ENCODE results near the gene NAALADL1.
"Not testable (repeated sequence)": the region's sequence is repeated elsewhere in the genome, so short reads cannot be mapped to it uniquely, and the experiment has no call there.

NAALADL1 gene

DNA sequence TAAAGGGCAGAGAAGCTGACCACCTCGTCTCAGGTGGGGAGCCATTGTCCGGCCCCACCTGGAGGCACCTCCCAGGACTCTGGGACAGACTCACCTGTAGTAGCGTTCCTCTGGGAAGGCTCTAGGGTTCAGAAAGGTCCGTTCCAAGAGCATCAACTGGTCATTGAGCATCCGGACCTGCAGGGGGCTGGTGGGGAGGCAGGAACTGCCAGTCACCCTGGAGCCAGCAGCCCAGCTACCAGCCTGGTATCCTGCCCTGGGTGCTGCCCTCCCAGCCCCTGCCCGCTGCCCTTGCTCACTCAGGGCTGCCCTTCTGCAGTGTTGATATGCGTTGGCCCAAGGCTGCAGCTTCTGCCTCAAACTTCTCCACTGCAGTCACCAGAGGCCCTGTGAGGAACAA lies 12.6 kb downstream of the NAALADL1 start:
- no peak for DNase-seq

DNA sequence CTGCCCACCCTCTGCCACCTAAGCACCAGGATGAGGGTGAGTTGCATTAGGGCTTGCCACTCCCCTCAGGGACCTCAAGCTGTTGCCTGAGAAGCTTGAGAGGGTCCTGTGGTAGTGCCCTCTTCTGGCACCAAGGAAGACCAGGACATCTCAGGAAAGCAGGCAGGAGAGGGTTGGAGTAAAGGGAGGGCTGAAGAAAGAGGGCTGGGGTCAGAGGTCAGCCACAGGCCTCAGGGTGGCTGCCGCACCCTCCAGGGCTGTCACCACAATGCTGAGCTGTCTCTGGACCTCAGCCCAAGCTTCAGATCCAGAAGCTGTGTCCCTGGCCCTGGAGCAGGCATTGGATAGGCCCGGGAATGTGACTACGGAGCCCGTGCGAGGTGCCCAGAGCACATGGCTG lies 13.3 kb downstream of the NAALADL1 start:
- DNase-seq = no peak

DNA sequence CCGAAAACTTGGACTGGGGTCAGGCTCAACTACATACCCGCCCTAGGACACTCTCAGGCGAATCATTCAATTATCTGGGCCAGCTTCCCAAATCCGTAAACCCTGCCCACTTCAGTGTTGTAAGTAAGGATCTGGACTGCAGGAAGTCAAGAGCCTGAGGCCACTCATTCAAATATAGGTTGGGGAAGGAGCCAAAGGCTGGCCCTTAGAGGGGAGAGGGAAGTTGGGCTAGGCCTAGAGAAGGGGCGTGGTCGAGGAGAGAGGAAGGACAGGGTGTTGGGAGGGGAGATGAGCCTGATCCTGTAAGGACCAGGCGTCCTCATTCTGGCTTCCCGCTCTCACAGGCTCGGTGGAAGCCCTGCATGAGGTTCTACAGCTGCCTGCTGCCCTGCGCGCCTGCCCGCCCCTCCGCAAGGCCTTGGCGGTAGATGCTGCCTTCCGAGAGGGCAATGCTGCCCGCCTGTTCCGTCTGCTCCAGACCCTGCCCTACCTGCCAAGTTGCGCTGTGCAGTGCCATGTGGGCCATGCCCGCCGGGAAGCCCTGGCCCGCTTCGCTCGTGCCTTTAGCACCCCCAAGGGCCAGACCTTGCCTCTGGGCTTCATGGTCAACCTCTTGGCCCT lies 14.4 kb downstream of the NAALADL1 start:
- no peak for DNase-seq

DNA sequence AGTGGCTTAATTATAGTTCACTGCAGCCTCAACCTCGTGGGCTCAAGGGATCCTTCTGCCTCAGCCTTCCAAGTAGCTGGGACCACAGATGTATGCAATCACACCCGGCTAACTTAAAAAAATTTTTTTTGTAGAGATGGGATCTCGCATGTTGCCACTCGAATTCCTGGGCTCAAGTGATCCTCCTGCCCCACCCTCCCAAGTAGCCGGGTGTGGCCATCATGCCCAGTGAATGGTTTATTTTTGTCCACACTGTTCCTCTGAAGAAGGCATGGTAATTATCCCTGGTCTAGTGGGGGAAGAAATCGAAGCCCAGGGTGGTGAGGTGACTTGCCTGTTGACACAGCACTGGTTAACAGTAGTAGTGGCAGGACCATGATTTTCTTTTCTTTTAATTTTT lies 15.5 kb downstream of the NAALADL1 start:
- no peak for DNase-seq

DNA sequence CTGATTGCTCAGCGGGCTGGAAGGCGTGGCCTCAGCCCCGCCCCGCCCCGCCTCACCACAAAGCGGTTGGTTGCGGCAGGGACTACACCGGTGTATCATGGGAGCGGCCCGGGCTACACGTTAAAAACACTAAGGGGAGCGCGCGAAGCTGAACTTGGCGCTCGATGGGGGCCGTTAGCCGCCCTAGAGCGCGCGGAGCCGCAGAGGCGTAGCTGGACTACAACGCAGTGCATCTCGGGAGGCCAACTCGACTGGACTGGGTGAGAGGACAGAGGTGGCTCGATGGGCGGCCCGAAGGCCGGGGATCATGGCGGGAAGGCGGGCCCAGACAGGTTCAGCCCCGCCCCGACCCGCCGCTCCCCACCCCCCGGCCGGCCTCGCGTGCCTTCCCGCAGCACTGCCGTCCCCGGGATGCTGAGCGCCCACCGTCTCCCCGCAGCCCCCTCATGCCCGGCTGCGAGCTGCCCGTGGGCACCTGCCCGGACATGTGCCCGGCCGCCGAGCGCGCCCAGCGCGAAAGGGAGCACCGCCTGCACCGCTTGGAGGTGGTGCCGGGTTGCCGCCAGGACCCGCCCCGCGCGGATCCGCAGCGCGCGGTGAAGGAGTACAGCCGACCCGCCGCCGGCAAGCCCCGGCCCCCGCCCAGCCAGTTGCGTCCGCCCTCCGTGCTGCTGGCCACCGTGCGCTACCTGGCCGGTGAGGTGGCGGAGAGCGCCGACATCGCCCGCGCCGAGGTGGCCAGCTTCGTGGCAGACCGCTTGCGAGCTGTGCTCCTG lies 17.3 kb downstream of the NAALADL1 start, which contains the start of gene SAC3D1:
Gene SAC3D1, plus strand, starts transcription at position 364 of the 776 bp plus-strand sequence. Its CDS starts 83 bp downstream, at position 447.
- DNase-seq = peak; percentile 70 to 77

DNA sequence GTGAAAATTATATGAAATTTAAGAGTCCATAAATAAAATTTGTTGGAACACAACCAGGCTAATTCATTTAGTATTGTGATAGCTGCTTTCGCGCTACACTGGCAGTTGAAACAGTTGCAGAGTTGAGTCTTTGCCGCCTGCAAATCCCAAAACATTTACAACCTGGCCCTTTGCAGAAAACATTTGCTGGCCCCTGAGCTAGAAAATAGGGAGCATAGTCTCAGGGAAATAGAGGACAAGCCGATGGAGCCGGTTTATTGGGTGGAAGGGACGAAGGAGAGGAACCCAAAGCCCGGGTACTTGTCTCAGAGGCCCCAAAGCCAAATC lies 17.9 kb downstream of the NAALADL1 start:
- no peak for DNase-seq

DNA sequence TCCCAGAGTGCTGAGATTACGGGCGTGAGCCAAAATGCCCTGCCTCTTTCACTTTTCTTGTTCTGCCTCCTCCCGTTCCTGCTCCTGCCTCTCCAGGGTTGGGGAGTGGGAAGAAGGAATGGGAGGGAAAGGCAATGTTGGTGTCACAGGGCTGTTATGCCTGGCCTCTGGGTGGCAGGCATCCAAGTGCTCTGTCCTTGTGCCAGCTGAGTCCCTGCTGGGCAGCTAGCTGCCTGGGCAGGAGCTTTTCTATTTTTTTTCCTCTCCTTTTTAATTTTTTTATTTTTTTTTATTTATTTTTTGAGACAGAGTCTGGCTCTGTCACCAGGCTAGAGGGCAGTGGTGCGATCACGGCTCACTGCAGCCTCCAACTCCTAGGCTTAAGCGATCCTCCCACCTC lies 21.4 kb downstream of the NAALADL1 start:
- no peak for DNase-seq

DNA sequence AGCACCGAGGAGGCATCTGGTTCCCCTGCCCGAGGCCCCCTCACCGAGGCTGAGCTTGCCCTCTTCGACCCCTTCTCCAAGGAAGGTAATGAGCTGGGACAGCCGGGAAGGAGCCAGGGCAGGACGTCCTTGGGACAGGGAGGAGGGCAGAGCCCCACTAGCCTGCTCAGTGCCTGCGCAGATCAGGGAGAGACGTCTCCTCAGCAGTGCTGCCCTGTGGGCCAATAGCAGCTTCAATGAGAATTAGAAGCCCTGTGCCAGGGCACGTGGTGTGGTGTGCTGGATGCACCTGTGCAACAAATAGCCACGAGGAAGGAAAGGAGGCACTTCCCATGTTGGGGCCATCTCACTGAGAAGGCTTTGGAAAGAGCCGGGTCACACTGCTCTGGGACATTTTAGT lies 22.8 kb downstream of the NAALADL1 start:
- DNase-seq = no peak

DNA sequence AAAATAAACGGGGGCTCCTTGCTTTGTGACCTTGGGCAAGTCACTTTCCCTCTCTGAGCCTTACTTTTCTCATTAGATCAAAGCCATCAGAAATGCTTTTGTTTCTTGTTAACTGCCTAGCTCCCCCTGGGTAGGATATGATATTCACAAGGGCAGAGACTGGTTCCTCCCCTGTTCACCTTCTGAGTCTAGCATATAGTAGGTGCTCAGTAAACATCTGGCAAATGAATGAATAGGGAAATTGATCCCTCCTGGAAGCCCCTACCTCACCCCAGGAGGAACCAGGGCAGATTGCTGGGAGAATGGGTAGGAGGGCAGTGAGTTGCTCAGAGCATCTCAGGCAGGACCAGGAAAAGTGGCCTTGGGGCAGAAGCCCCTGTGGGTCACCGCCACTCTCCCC lies 23.9 kb downstream of the NAALADL1 start:
- DNase-seq = no peak

DNA sequence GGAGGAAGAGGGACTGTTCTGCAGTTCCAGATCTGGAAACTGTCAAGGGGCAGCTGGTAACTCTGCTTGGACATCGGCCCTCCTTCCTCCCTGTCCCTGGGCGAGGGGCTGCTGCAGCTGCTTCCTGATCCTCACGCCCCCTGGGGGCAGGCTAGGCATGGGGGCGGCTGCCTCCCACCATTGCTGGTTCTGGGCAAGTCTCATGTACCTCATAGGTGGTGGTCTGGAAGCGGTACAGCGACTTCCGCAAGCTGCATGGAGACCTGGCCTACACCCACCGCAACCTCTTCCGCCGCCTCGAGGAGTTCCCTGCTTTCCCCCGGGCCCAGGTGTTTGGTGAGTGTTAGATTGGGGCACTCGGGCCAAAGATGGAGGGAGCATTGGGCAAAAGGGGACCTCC lies 26.1 kb downstream of the NAALADL1 start:
- DNase-seq = no peak

DNA sequence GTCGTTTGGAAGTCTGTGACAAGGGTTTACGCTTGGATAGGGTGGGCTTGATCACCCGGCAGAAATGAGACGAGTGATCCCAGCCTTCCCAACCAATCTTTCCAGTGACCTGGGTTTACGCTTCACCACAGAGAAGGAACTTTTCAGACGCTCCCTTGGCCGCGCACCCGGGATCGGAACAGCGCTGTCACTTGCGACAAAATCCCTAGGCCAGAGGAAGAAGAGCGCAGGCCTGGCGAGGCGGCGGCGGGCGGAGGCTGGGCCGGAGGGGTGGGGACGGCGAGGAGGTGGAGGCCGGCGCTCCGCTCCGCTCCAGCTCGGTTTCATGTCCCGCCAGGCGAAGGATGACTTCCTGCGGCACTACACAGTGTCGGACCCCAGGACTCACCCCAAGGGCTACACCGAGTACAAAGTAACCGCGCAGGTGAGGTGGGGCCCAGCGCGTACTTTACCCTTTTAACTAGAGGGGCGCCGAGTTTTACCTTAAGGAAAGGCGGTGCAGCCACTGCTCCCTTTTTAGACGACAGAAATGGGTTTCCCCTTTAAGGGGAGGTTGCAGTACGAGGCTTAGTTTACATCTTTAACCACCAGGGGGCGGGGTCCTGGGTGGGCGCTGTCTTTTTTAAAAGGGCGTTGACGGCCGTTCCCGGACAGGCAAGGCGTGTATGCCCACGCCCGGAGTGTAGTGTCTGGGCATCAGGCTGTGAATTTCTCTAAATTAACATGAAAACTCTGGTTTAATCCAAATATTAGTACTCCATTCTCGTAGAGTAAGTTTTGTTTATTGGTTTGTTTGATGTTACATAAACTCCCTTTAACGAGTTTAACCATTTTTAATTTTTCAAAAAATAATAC lies 30.9 kb downstream of the NAALADL1 start, which contains the start of gene SNX15:
Gene SNX15, plus strand, starts transcription at position 227 of the 855 bp plus-strand sequence. Its CDS starts 99 bp downstream, at position 326.
- peak; percentile 84 for DNase-seq

DNA sequence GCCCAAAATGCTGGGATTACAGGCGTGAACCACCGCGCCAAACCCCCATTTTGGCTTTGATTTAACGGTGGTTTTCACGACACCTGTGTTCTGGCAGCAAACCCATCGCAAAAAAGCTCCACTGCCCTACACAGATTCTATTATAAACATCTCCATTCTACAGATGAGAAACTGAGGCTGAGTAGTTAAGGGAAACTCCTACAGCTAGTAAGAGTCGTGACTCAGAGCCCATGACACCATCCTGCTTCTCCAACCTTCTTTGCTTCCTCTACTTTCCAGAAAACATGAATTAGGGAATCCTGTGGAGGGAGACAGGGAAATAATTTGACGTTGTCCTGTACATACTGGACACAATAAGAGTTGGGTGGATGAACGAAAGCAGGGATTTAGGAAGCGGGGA lies 31.5 kb downstream of the NAALADL1 start:
- DNase-seq = no peak

DNA sequence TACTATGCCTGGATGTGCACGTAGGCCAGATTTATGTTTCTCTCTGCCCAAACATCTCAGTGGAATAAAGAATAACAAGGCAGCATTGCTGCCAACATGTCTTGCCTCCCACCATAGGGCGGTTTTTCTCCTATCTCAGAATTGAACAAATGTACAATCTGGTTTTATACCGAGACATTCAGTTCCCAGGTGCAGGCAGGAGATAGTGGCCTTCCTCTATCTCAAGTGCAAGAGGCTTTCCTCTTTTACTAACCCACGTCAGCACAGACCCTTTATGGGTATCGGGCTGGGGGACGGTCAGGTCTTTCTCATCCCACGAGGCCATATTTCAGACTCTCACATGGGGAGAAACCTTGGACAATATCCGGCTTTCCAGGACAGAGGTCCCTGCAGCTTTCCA lies 34.9 kb downstream of the NAALADL1 start:
- not testable (repeated sequence) for DNase-seq

DNA sequence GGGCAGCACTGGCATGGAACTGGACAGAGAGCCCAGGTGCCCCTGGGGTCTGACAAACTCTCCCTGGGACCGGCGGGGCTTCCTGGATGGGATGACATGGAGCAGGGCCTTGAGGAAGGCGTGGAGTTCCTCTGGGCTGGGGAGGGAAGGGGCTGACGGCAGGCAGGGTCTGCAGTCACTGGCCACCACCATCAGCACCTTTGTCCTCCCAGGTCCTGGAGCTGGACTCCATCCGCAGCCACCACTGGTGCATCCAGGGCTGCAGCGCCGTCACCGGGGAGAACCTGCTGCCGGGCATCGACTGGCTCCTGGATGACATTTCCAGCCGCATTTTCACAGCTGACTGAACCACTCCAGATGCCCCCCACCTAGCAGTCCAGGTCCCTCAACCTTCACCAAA lies 36.8 kb downstream of the NAALADL1 start:
- no peak for DNase-seq

DNA sequence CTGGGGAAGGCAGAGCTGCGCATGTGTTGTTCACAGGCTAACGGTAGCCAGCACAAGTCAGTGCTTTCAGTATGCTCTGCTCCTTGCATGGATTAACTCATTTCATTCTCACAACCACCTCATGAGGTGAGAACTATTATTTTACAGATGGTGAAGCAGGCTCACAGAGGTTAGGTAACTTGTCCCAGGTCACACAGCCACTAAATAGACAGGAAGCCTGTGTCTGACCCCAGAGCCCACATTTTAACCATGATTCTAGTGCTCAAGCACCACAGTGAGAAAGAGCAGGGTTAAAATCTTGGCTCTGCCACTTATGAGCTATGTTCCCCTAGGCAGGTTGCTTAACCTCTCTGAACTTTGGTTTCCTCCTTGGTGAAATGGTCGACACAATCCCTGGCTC lies 37.4 kb downstream of the NAALADL1 start:
- DNase-seq = no peak

DNA sequence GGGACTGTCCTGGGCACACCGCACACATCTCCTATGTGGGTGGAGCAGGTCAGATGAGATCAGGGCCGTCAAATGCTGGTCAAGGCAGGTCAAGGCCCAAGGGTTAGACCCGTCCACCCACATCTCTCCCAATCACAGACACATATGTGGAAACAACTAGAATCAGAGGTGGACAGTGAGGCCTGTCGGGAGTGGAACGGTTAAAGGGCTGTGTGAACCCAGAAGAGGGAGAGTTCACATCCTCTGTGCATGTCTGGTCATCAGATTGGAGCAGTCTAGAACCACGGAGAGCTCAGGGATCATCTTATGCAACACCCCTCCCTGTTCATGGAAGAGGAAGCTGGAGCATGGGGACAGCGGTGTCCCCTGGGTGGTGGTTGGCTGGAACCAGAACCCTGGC lies 38.5 kb downstream of the NAALADL1 start:
- no peak for DNase-seq

DNA sequence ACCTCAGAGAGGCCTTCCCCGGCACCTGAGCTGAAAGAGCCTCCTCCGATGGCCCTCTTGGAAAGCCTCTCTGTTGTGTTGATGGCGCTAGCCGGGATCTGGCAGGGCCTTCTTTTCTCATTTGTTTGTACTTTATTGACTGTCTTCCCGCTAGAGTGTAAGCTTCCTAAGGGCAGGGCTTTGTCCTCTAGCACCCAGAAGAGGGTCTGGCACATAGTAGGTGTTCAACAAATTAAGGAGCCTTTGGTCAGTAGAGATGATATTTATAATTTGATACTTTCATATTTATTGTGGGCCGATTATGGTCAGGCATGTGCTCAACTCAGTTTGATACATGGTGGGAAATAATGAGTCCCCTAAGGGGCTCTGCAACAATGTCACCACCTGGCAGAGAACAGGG lies 40.4 kb downstream of the NAALADL1 start:
- DNase-seq = no peak

DNA sequence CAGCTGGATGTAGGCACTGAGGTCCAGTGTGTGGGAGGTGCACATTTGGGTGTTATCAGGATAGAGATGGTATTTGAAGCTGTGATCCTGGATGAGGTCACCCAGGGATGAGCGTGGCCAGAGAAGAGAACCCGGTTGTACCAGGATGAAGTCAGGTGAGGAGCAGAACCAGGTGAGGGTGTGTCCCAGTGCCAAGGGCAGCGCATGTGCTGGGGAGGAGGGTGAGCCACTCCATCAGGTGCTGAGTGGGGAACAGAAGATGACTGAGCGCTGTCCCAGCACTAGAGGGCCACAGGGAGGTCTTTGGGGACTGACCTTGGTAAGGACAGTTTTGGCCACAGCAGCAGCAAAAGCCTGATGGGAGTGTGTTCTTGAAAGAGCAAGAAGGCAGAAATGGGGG lies 41.6 kb downstream of the NAALADL1 start:
- DNase-seq = no peak

DNA sequence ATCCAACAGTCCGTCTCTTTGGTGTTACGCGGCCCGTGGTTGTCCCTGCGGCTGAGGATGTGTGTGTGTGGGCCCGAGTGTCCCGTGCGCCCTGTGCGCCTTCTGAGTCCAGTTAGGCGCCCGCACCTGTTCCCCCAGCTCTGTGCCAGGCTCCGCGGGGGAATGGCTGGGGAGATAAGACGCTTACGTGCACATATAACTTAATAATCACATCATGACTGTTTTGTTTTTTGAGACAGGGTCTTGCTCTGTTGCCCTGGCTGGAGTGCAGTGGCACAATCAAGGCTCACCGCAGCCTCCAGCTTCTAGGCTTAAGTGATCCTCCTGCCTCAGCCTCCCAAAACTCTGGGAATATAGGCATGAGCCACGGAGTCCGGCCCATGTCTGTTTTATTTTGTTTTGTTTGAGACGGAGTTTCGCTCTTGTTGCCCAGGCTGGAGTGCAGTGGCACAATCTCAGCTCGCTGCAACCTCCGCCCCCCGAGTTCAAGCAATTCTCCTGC lies 43.6 kb downstream of the NAALADL1 start:
- no peak for DNase-seq

DNA sequence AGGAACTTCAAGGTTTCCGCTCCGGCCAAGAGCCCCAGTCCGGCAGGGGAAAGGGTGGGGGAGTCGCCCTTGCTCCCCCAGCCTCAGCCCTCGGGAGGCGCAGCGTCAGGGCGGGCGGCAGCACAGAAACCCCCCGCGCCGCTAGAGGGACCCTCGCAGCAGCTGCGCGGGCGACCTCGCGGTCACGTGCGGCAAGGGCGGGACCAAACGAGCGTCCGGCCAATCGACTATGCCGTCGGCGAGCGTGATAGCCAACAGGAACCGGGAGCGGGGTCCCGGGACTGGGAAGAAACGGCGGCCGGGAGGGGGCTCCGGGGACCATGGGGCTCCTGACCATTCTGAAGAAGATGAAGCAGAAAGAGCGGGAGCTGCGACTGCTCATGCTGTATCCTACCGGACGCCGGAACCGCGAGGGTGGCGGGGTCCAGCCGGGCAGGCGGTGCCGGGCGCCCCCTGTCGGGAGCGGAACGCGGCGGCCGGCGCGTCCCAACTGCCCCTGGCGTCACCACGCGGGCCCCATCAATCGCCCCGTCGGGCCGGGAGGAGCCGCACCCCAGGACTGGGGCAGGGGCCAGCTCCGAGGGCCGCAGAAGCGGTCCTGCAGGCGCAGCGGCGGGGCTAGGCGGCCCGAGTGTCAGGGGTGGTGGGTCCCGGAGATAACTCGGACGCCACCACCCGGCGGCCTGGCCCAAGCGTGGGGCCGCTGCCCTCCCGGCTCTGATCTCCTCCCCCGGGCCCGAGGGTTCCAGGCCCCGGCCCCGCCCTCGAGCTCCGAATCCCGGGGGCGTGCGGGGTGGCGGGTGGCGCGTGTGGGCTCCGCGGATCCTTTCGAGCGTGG lies 44.2 kb downstream of the NAALADL1 start, which contains the start of gene ARL2:
Gene ARL2, plus strand, starts transcription at position 273 of the 838 bp plus-strand sequence. Its CDS starts 48 bp downstream, at position 321.
- peak; percentile 75 to 77 for DNase-seq

DNA sequence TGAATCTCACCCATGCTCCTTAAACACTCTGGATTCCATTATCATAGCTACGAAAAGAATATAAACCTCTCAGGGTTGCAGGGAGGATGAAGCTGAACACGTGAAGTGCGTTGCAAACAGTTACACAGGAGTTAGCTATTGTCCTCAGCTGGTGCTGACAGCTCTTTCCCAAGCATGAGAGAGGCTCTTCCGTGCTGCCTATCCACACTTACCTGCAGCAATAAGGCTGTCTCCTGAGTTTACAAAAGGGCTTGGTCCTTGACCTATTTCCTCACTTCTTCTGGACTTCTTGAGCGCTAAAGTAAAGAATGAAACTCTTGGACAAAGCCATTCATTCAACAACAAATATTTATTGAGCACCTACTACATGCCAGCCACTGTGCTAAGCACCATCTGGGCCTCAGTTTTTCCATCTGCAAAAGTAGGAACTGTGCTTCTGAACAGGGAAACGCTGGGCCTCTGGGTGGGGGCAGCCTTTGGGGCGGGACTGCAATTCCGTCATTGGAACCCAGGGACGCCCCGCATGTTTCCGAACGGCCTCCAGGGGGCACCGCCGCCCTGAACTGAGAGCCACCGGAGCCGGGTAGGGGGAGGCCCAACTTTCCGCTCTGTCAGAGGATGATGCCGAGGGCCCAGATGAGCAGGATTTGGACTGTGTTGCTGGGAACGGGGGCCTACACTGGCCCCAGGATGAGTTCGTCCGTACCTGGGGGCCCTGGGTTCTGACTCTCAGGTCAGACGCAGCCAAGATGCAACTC lies 45.0 kb downstream of the NAALADL1 start:
- DNase-seq = peak; percentile 91

DNA sequence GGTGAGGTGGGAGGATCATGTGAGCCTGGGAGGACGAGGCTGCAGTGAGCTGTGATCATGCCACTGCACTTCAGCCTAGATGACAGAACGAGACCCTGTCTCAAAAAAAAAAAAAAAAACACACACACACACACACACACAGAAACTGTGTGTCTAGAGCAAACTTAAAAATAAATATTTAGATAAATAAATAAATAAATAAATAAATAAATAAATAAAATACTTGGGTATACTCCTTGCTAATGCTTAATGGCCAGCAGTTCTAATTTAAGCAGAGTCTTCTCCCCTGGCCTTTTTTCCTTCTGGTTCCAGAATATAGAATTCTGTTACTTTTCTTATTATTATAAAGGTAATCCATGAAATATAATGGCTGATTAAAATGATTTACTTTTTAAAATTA lies 49.5 kb downstream of the NAALADL1 start:
- no peak for DNase-seq
